KMS-11 (cell line): Measurements from ENCODE around the gene MYH9.
"Not testable (repeated sequence)": the region's sequence is repeated elsewhere in the genome, so short reads cannot be mapped to it uniquely, and the experiment has no call there.

ENCODE experiments used
- H2AFZ ChIP-seq: fragments of 200-600 bp; sonication (generic); 2 replicates; pipeline ENCODE4 v1.6.1; 2016; ENCODE audit warnings: antibody characterized with exemption, mixed run types, low read depth
- H3K27ac ChIP-seq: fragments of 200-600 bp; sonication (generic); 2 replicates; pipeline ENCODE4 v1.6.1; 2016; ENCODE audit warnings: mild to moderate bottlenecking, mixed run types
- H3K27me3 ChIP-seq: fragments of 200-600 bp; sonication (generic); 2 replicates; pipeline ENCODE4 v1.6.1; 2017; ENCODE audit warnings: mild to moderate bottlenecking, low read depth, mixed run types, moderate library complexity; ENCODE audit not compliant: insufficient read depth
- H3K36me3 ChIP-seq: fragments of 200-600 bp; sonication (generic); 2 replicates; pipeline ENCODE4 v1.6.1; 2017; ENCODE audit warnings: mild to moderate bottlenecking, mixed run types; ENCODE audit not compliant: insufficient read depth
- H3K4me1 ChIP-seq: fragments of 200-600 bp; sonication (generic); 2 replicates; pipeline ENCODE4 v1.6.1; 2016; ENCODE audit warnings: mild to moderate bottlenecking, low read depth, mixed run types; ENCODE audit not compliant: poor library complexity, severe bottlenecking
- H3K4me2 ChIP-seq: fragments of 200-600 bp; sonication (generic); 2 replicates; pipeline ENCODE4 v1.7.0; 2016; ENCODE audit warnings: mild to moderate bottlenecking, mixed run types
- H3K4me3 ChIP-seq: fragments of 200-600 bp; sonication (generic); IDR thresholded peaks from 2 replicates; pipeline ENCODE4 v1.6.1; 2017; ENCODE audit warnings: low read depth, low read length, mixed read lengths; ENCODE audit not compliant: insufficient read depth
- H3K79me2 ChIP-seq: fragments of 200-600 bp; sonication (generic); 2 replicates; pipeline ENCODE4 v1.6.1; 2016; ENCODE audit warnings: low read depth, mixed run types; ENCODE audit not compliant: insufficient read depth
- H3K9ac ChIP-seq: fragments of 200-600 bp; sonication (generic); 2 replicates; pipeline ENCODE4 v1.6.1; 2016; ENCODE audit warnings: mild to moderate bottlenecking, mixed run types
- H4K20me1 ChIP-seq: fragments of 200-600 bp; sonication (generic); 2 replicates; pipeline ENCODE4 v1.6.1; 2016; ENCODE audit warnings: mild to moderate bottlenecking, mixed run types; ENCODE audit not compliant: insufficient read depth
- CTCF ChIP-seq: fragments of 200-600 bp; sonication (generic); conservative IDR thresholded peaks from 2 replicates; pipeline ENCODE4 v1.6.1; 2017; ENCODE audit warnings: low read depth, mild to moderate bottlenecking, antibody characterized with exemption, low read length, moderate library complexity, mixed read lengths

MYH9 gene

GRCh38 chr22:36424901-36425579 lies 37.3 kb upstream of the MYH9 start:
- no peak overlapping the region for H3K4me3 ChIP-seq
- no peak overlapping the region for H2AFZ ChIP-seq
- no peaks in the 10 kb centered on the region for H3K79me2 ChIP-seq
- no peak overlapping the region for H3K27ac ChIP-seq
- no peak for TF ChIP-seq CTCF
- no peaks in the 10 kb centered on the region for H4K20me1 ChIP-seq
- peaks cover 31% of the 10 kb centered on the region for H3K4me1 ChIP-seq
- no peaks in the 10 kb centered on the region for H3K27me3 ChIP-seq
- H3K36me3 ChIP-seq, result no peaks in the 10 kb centered on the region
- H3K9ac ChIP-seq, result no peak overlapping the region
- H3K4me2 ChIP-seq, result no peak overlapping the region

DNA sequence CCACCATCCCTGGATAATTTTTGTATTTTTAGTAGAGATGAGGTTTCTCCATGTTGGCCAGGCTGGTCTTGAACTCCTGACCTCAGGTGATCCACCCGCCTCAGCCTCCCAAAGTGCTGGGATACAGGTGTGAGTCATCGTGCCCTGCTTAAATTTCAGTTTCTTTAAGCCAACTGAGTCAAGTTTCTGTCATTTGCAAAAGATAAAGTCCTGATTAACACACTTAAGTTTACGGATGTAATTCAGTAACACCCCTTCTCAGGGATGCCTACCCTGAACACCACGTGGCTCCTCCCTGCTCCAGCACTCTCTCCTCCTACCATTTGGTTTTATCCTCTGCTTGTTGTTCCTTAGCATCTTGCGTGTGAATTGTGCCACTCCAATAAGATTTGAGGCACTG lies 36.7 kb upstream of the MYH9 start:
- not testable (repeated sequence) for H3K4me2 ChIP-seq, H3K27me3 ChIP-seq, H3K27ac ChIP-seq, H3K4me3 ChIP-seq, H4K20me1 ChIP-seq, H3K36me3 ChIP-seq, H3K9ac ChIP-seq, H2AFZ ChIP-seq, H3K79me2 ChIP-seq
- H3K4me1 ChIP-seq, result peaks cover 37% of the 10 kb centered on the region

- Histone ChIP-seq H3K27me3 (no peaks in the 10 kb centered on the region), H3K4me1 (peaks cover 44% of the 10 kb centered on the region), H3K36me3 (no peaks in the 10 kb centered on the region), H4K20me1 (no peaks in the 10 kb centered on the region), H2AFZ (no peak overlapping the region), H3K27ac (no peak overlapping the region), H3K4me3 (no peak overlapping the region), H3K4me2 (no peak overlapping the region), H3K9ac (no peak overlapping the region), H3K79me2 (no peaks in the 10 kb centered on the region)
- TF ChIP-seq CTCF, result no peak
These were observed 36.0 kb upstream of the MYH9 start for GRCh38 chr22:36423461-36424404.

- Histone ChIP-seq H2AFZ (no peak overlapping the region), H3K4me2 (no peak overlapping the region), H4K20me1 (no peaks in the 10 kb centered on the region), H3K36me3 (no peaks in the 10 kb centered on the region), H3K79me2 (no peaks in the 10 kb centered on the region), H3K4me1 (peaks cover 55% of the 10 kb centered on the region), H3K9ac (no peak overlapping the region), H3K27me3 (no peaks in the 10 kb centered on the region), H3K4me3 (no peak overlapping the region), H3K27ac (no peak overlapping the region)
- TF ChIP-seq CTCF, result no peak
These were observed 34.7 kb upstream of the MYH9 start for GRCh38 chr22:36422287-36423014.
